ENCODE measurements around the gene CYYR1. TPM values are rescaled to one million over a fixed set of nuclear protein-coding genes. Genes with fewer than 3 reads are reported as not detected.

CYYR1 gene
- total RNA-seq, 1 experiment from 2014 or later: 13.6 TPM

DNA sequence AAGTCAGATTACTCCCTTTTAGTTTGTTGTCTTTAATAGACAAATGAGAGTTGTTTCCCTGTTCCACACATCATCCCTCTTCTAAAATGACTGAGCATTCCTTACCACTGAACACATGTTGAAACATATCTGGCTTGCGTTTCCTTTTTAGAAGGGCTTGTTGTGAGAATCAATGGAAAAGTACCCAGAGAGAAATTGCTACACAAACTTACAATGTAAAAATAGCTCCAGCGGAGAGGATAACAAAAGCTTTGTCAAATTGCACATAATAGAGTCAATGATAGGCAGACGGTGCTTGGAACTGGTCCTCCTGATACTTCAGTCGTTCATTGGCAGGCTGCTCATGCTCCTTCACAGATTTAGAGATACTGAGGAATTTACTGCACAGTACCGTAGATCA is 123.9 kb downstream of the CYYR1 start:
- no peak overlapping the region for H4K91ac ChIP-seq (ENCODE audit: insufficient read length, low read depth, low read length)
- no peak overlapping the region for H3K4ac ChIP-seq (ENCODE audit: low read depth, low read length)
- no peak overlapping the region for H2BK15ac ChIP-seq (ENCODE audit: low read depth, low read length)
- H3K23me2 ChIP-seq (ENCODE audit: insufficient read length, low read depth, low read length, poor library complexity, severe bottlenecking): no peaks in the 10 kb centered on the region
- H4K20me1 ChIP-seq (ENCODE audit: control insufficient read depth, insufficient read depth, insufficient read length): no peaks in the 10 kb centered on the region
- H3K4me3 Mint-ChIP-seq: no peak overlapping the region
- H2BK20ac ChIP-seq (ENCODE audit: low read depth, low read length, poor library complexity, severe bottlenecking): no peak overlapping the region
- H3K4me1 Mint-ChIP-seq: peaks cover 0 to 4% of the 10 kb centered on the region in 2 experiments; a peak in 2 of 4 replicates
- H3K9me3 ChIP-seq (ENCODE audit: control insufficient read depth, low read depth, low read length): no peaks in the 10 kb centered on the region
- no peak overlapping the region for H3K27ac ChIP-seq (ENCODE audit: insufficient read length, low read depth, low read length)
- no peak overlapping the region for H3K23ac ChIP-seq (ENCODE audit: insufficient read length, low read depth, low read length)
- no peak overlapping the region for H2AK5ac ChIP-seq (ENCODE audit: insufficient read length, low read length)
- no peak overlapping the region for H3K27ac Mint-ChIP-seq
- H3T11ph ChIP-seq (ENCODE audit: low read length): no peak overlapping the region
- peaks cover 4% of the 10 kb centered on the region; the same call in 1 of the 2 replicates for H3K4me1 ChIP-seq (ENCODE audit: insufficient read depth, low read length)
- H4K8ac ChIP-seq (replicated peaks; ENCODE audit: insufficient read length, low read depth, low read length): no peak overlapping the region
- no peak overlapping the region for H3K9ac ChIP-seq (ENCODE audit: extremely low read depth, insufficient read length, low read length)
- H3K4me2 ChIP-seq (ENCODE audit: insufficient read depth, insufficient read length, low read length): no peak overlapping the region
- H3K18ac ChIP-seq (ENCODE audit: insufficient read length, low read depth, low read length): no peak overlapping the region
- whole genome bisulfite sequencing (ENCODE audit: extremely low coverage, insufficient read length, low lambda C conversion rate): no CpG with 5 or more reads among the region's 5 CpGs
- no peak overlapping the region for H3K14ac ChIP-seq (ENCODE audit: insufficient read depth, low read length)
- H3K56ac ChIP-seq (ENCODE audit: insufficient read length, low read depth, low read length): no peak overlapping the region
- H4K5ac ChIP-seq (ENCODE audit: insufficient read length, low read depth, low read length): no peak overlapping the region
- no peaks in the 10 kb centered on the region for H3K27me3 ChIP-seq (ENCODE audit: insufficient read depth, low read length)
- no peak overlapping the region for H2AFZ ChIP-seq (ENCODE audit: low read length)
- no peaks in the 10 kb centered on the region for H3K9me3 Mint-ChIP-seq
- DNase-seq: no peak
- H3K27me3 Mint-ChIP-seq (ENCODE audit: low read depth): peaks cover 1% of the 10 kb centered on the region; the same call in 1 of the 2 replicates
- no peaks in the 10 kb centered on the region for H3K36me3 Mint-ChIP-seq (ENCODE audit: insufficient read depth in 1 of 3, low read depth in 3 of 3)
- no peaks in the 10 kb centered on the region for H3K79me2 ChIP-seq (ENCODE audit: insufficient read depth, low read length)
- H2BK12ac ChIP-seq (ENCODE audit: insufficient read length, low read depth, low read length): no peak overlapping the region
- H3K79me1 ChIP-seq (ENCODE audit: insufficient read depth, low read depth, low read length, poor library complexity, severe bottlenecking): no peaks in the 10 kb centered on the region
- no peak overlapping the region for H2BK120ac ChIP-seq (ENCODE audit: low read depth, low read length, poor library complexity, severe bottlenecking)
- no peak overlapping the region for H2BK5ac ChIP-seq (ENCODE audit: insufficient read length, low read length)
- TF ChIP-seq, protein P1, sequence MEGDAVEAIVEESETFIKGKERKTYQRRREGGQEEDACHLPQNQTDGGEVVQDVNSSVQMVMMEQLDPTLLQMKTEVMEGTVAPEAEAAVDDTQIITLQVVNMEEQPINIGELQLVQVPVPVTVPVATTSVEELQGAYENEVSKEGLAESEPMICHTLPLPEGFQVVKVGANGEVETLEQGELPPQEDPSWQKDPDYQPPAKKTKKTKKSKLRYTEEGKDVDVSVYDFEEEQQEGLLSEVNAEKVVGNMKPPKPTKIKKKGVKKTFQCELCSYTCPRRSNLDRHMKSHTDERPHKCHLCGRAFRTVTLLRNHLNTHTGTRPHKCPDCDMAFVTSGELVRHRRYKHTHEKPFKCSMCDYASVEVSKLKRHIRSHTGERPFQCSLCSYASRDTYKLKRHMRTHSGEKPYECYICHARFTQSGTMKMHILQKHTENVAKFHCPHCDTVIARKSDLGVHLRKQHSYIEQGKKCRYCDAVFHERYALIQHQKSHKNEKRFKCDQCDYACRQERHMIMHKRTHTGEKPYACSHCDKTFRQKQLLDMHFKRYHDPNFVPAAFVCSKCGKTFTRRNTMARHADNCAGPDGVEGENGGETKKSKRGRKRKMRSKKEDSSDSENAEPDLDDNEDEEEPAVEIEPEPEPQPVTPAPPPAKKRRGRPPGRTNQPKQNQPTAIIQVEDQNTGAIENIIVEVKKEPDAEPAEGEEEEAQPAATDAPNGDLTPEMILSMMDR (conservative IDR thresholded peaks at IDR 0.05): no peak
